Neural progenitor cell (in vitro differentiated cells): ENCODE data around the gene NDUFS6.

ENCODE experiments used
- EZH2 ChIP-seq: fragments of 200-600 bp; sonication (generic); IDR thresholded peaks from 2 replicates; pipeline ENCODE4 v1.6.1; 2017; ENCODE audit warnings: antibody characterized with exemption, mild to moderate bottlenecking, moderate library complexity
- EZH2phosphoT487 ChIP-seq: fragments of 200-600 bp; sonication (generic); IDR thresholded peaks from 2 replicates; pipeline ENCODE4 v1.6.1; 2017; ENCODE audit warnings: antibody characterized with exemption
- TF ChIP-seq, protein P1 (sequence below): fragments of 200-600 bp; sonication (generic); IDR thresholded peaks from 2 replicates; pipeline ENCODE4 v1.5.1; 2017; ENCODE audit warnings: antibody characterized with exemption, mild to moderate bottlenecking

DNA sequence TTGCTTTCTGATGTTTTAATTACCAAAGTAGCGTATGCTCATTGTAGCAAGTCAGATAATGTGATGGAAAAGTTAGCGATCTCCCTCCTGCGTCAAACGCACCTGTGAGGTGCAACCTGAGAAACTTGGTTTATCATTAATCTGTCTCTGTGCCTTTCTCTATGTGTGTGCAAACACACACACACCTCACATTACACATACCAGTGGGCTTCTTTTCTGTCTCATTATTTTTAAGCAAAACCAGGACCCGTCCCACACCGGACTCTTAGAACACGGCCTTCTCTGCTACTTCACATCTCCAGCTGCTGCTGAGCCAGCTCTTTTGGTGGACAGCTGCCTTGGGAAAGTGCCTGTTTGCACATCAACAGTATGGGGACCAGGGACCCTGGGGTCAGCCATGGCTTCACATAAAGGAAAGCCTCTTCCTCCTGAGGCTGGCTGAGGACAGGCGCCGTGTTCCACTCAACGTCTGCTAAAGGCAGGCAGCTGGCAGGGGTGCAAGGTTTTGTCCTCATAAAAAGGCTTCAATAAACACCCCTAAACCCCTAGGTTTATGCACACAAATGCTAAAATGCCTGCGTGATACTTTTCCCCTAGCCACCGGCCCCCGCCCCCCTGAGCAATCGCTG, 45.8 kb upstream of the NDUFS6 start:
- TF ChIP-seq, protein P1, sequence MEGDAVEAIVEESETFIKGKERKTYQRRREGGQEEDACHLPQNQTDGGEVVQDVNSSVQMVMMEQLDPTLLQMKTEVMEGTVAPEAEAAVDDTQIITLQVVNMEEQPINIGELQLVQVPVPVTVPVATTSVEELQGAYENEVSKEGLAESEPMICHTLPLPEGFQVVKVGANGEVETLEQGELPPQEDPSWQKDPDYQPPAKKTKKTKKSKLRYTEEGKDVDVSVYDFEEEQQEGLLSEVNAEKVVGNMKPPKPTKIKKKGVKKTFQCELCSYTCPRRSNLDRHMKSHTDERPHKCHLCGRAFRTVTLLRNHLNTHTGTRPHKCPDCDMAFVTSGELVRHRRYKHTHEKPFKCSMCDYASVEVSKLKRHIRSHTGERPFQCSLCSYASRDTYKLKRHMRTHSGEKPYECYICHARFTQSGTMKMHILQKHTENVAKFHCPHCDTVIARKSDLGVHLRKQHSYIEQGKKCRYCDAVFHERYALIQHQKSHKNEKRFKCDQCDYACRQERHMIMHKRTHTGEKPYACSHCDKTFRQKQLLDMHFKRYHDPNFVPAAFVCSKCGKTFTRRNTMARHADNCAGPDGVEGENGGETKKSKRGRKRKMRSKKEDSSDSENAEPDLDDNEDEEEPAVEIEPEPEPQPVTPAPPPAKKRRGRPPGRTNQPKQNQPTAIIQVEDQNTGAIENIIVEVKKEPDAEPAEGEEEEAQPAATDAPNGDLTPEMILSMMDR, result no peak
- TF ChIP-seq EZH2phosphoT487 (no peak), EZH2 (no peak)
